LHCN-M2 (cell line): Measurements from ENCODE around the gene USP13. TPM values are rescaled to one million over a fixed set of nuclear protein-coding genes. Genes with fewer than 3 reads are reported as not detected.

ENCODE experiments used
- DNase-seq: peaks from one replicate; pipeline ENCODE4 v3.0.0-alpha.2; 2012; ENCODE audit warnings: low read depth
- total RNA-seq: library from RNA; depleted of rRNA; stranded (reverse); fragments of >200 nt; gene quantifications from 2 replicates; pipeline ENCODE4 v1.2.3, GENCODE V29; 2014

Gene USP13
- total RNA-seq, 1 experiment from 2014 or later, result 16.5 TPM

DNA sequence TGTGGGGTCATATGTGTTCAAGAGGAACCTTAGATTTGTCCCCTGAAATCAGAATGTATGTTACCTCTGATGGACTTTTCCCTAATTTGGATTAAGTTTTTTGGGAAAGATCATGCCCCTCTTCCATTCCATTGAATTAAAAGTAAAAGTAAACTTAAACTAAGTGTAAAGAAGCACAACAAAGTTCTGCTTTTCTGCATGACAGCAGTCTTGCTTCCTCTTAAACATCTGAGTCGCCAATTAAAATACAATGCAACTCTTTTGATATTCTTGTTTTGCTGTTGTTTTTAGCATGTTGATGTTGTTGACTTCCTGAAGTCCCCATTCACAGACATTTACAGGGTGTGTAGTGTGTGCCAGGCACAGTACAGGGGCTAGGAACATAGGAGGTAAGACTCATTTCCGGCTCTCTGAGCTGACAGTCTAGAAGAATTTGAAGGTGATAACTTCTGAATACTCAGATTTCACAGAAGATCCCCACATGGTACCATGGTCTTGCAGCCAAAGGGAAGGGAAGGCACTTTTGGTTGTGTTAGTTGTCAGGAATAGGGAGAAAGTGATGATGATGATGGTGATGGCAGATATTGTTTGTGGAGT, 45.0 kb downstream of the USP13 start:
- no peak for DNase-seq

DNA sequence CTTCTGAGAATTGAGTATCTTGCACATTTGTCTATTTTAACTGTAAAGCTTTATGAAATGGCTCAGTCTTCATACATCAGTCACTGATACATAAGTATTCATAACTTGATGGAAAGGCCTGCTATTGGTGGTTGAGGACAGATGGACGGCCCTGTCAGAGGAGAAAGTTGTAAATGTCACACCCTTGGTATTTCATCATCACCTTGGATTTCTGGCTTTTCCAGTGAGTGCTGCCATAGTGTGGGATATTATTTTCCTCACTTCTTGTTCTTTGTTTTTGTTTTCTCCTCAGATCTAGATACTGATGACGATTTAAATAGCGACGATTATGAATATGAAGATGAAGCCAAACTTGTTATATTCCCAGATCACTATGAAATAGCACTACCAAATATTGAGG, 47.9 kb downstream of the USP13 start:
- no peak for DNase-seq

DNA sequence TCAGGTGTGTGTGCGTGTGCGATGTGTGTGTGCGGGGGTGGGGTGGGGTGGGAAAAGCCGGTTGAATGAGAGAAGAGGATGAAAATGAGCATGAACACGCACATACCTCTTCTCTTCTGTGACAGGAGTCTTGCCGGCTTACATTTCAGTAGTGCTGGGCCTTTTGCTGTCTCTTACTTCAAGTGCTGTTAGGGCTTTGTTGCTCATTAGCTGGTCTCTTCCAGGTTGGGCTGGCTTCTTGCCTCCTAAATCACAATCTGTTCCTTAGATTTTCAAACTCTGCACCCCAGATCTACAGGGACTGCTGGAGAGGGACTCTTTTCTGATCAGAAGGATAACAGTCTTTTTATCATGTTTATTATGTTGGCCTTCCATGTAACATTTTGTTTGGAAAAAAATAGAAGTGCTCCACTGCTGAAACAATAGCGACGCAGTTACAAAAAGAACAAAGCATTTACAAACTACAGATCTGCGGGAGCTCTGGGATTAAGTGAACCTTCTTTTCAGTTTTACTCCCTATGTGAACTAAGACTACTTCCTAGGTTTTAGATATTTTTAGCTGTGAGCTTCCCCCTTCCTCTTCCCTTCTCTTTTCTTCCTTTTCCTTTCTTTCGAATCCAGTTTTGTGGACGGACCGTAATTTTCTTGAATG, 48.5 kb downstream of the USP13 start:
- no peak for DNase-seq

DNA sequence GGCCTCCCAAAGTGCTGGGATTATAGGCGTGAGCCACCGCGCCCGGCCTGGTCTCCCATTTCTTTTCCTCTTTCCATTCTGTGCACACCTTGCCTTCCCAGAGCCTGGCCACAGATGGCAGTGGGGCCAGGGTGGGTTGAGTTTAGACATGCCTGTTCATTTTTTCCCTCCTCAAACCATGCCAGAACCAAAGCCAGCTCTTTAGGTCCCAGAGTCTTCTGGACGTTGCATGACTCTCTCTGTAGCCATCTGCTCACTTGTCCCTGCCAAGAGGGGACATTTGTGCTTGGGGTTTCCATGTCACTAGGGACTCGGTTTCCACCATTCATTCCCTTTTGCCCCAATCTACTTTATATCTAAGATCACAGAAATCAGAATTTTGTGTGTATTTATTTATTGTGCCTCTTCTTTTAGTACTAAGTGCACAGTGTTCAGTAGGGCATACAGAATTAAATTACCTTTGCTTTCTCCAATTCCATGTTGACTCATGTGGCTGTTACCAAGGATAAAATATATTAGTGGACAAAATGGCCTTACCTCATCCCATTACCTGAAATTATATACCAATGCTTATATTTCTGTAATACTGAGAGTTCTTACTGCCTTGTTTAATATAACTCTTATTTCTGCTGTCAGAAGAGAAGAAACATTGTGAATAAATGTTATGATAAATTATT, 49.6 kb downstream of the USP13 start:
- DNase-seq, result no peak

DNA sequence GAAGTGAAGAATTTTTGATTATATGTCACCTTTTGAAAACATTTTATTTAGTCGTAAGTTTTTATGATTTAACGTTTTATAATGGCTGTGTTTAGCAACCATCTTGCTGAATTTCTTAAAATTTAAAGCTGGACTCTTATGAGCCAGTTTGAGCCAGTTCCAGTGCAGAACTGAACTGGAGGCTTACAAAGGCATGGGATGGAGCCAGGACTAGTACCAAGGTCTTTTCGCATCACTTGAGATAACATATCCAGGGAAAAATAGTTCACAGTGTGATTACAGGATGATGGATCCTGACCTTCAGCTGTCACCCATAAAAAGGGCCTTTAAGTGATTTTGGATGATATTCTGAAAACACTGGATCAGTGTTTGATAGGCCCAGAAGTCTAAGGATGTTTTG, 51.0 kb downstream of the USP13 start:
- no peak for DNase-seq

DNA sequence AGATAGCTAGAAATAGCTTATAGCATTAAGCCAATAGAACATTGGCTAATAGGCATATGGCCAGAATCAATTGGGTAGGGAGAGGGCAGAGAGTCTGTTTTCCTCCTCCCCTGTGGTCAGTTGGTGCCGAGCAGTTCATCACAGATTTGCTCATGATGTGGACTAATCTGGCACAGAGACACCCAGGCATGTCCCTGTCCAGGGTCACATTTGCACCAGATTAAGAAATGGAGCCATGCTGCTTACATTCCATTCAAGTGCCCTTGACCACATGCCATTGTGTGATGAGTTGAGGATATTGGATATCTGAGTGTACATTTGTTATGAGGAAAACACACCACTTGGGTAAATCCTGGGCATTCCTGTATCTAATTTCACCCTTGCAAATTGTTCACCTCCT, 53.4 kb downstream of the USP13 start:
- peak; percentile 72 for DNase-seq

DNA sequence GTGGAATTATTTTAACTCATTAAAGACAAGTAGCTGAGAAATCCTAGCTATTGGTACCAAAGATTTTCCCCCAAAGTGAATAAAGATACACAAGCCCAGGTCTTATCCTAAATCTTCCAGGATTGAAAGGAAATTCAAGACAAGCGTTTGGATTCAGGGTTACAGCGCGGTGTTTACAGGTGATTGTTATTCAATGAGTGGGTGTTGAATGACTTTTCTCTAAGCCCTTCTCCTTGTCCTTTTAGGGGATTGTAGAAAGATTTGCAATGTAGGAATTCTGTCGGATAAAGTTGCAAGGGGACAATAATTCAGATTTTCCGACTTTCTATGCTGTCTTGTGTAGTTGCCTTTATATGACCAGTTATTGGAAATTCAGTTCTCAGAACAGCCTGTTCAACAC, 57.2 kb downstream of the USP13 start:
- no peak for DNase-seq

DNA sequence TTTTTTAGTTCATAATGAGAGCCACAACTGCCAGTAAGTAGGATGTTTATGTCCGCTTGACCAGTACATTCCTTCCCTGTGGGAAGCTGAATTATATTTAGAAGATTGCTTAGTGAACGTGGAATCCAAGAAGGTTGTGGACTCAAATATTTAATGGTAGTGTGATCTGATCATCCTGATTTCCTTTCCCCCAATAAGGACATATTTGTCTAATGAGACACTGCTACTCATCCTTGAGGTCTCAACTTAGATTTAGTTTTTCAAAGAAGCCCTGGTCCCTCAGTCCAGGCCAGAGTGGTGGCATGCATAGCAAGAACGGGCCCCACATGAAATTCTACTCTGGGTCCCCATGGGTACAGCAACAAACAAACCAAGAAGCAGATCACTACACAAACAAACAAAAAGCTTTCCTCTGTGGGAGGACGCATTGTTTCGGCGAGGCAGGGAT, 60.8 kb downstream of the USP13 start:
- DNase-seq, result peak; percentile 79

DNA sequence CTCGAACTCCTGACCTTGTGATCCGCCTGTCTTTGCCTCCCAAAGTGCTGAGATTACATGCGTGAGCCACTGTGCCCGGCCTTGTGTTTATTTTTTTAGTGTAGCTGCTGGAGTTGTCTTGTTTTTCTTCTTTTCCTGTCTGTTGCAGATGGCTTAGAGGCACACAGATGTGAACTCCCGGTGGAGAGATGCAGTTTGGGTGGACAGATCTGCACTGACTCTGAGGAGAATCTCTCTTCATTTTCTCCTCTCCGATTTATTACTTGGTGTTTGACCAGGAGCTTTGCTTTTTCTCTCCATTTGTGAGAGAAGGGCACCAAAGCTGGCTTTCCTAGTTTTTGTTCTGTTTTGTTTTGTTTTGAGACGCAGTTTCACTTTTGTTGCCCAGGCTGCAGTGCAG, 62.7 kb downstream of the USP13 start:
- no peak for DNase-seq

DNA sequence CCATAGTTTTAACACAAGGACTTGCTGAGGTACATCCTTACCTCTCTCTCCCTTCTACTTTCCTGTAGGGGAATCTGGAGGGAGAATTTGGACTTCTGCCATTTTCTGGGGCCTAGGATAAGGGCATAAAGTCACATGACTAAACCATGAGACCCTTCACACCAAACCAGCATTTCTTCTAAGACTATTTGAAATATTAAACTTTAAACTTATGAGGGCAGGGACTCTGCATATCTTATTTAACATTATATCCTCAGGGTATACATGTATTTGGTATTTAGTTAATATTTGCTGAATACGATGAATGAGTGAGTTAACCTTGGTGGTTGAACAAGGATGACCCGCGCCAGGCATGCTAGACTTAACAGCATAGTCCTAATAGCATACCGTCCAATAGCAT, 63.4 kb downstream of the USP13 start:
- no peak for DNase-seq

DNA sequence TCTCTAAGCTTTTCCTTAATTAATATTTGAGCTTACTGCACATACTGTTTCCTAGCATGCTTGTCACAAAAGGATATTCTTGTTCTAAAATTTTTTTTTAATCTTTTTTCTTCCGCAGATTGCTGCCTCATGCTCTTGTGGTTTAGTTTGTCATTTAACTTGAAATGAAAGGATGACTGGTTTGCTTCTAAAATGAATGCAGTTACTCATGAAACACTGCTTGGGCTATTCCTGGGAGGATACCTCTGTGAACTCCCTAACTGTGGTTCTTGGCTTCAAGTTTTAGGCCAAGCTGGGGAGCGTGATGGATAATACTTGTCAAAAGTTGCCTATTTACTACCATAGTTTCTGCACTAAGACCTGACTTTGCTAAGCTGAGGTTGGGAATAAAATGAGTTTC, 64.0 kb downstream of the USP13 start:
- peak; percentile 87 for DNase-seq

DNA sequence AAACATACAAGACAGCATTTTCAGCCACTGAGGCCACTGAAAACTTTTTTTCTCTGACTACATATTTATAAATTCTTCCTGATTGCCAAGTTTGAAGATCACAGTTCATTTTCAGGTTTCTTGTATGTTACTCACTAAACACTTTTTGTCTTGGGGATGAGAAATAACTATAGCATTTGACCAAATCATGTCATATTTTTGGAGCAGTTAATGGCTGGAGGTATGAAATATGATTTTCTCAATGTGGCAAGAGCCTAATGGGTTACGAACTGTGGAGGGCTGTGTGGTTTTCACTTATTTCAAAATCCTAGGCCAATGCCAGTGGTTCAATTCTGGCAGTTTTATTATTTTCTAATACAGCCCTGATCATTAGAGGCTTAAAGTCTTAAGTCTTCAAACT, 64.4 kb downstream of the USP13 start:
- no peak for DNase-seq

DNA sequence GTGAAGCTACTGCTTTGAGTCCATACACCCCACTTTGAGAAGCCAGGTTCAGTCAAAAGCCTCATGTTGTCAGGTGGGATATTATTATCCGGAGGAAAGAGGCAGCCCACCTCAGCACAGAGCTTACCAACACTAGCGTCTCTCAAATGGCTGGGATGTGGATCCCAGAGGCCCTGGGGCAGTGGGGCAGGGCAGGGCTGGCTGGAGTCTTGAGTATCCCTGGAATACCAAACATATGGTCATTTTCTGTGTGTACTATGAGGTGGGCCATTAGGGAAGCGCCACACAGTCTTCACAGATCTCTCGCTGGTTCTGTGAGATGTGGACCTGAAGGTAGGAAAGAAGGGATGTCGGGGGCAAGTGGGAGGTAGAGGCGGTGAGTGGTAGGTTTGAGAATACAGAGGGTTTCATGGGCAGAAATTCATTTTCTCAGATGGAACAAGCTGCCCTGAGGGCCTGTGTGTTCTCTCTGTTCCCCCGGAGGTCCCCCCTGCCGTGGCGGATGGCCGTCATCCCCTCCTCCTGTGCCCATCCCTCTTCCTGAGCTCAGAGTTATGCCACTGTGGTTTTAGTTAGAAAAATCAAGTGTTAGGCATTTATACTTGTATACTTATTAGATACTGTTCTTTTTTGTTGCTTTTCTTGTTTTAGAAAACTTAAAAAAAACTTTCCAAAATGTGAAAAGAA, 66.4 kb downstream of the USP13 start:
- no peak for DNase-seq

DNA sequence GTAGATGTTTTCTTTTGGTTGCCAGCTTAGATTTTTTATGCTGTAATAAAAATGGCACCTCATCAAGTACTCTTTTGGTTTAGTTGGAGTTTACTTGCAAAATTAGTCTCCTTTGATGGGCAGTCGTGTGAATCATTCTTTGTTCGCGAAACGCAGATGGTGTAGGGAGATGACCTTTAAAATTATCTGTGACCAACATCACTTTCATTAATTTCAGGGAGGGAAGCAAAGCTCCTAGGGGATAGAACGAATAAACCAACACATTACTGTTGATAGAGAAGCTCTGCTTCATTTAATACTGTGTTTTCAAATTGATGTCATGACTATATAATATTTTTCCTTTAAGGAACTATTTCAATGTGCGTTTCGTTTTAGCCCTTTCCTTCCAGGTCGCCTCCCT, 67.4 kb downstream of the USP13 start:
- DNase-seq, result no peak

DNA sequence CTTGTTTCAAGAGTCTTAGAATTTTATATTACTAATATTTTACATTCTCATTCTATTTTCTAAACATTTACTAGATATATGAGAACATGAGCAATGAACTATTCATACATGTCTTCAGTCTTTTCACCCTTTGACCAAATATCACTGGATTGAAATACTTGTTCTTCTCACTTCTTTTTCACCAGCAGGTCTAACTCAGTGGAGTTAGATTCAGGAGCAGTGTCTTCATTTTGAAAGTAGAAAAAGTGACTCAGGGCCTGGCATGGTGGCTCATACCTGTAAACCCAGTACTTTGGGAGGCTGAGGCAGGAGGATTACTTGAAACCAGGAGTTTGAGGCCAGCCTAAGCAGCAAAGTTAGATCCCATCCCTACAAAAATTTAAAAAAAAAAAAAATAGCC, 70.8 kb downstream of the USP13 start:
- DNase-seq, result no peak

DNA sequence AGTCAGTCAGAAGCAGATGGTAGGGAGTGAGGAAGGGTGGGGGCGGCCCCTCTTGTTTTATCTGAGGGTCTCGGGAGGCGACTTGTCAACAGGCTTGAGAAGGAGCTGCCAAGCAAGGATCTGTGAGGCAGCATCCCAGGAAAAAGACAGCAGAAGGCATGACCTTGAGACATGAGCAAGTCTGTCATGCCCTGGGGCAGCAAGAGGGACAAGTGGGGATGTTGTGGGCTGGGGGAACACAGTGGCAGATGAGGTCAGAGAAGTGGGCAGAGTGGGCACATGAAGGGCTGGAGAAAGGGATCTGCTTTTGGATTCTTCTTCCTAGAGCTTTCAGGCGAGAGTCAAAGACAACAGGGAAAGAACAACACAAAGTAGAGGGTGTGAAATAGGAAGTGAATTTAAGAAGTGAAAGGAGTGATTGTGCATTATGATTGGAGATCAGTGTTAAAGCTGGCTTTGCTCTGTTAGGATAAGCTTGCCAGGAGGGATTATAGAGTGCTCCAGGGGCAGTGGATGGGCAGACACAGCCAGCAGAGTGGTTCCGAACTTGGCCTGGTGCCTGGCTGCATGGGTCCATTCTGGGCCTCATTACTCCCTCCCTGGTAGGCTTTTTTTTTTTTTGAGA, 73.3 kb downstream of the USP13 start:
- no peak for DNase-seq

DNA sequence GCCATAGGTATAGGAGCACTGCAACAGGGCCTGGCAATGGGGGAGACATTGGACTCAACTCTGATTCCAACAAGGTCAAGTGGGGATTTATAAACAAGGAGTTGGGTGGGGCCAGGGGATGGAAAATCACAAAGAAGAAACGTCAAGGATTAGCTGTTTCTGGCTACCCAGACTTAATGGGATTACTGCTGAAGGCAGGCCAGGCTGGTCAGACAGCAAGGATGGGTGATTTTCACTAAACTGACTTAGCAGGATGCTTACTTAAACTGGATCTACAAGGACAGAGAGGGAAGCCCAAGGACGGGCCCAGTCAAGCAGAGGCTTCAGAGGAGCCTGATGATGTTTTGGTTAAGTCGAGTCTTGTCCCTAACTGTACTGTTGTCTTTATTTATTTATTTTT, 76.2 kb downstream of the USP13 start:
- DNase-seq, result no peak

DNA sequence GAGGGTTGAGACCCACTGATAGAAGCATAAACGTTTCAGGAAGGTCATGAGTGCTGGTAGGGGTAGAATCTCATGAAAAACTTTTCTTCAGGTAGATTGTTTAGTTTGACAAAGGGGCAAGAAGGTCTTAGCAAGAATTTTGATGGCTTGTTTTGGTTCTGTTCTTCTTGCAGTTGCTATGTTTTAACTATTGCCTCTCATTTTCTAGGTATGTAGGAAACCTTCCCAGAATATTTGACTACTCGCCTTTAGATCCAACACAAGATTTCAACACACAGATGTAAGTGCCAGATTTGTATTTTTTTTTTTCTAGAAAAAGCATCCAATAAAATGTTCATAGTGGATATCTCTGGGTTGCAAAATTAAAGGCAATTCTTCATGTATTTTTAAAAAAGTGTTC, 77.1 kb downstream of the USP13 start:
- DNase-seq, result no peak

DNA sequence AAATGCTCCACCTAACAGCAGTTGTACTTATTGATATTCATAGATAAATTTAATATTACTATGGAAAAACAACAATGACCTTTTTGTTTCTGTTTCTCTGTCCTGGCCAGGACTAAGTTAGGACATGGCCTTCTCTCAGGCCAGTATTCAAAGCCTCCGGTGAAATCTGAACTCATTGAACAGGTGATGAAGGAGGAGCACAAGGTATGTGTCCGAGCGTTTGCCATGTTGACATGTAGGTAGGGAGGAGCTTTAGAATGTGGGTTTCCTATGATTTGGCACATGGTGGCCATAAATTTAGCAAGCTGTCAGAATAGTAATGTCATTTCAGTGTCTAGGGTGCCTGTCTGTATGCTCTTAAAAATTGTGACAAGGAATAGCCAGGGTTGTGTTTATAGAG, 77.7 kb downstream of the USP13 start:
- DNase-seq, result no peak

DNA sequence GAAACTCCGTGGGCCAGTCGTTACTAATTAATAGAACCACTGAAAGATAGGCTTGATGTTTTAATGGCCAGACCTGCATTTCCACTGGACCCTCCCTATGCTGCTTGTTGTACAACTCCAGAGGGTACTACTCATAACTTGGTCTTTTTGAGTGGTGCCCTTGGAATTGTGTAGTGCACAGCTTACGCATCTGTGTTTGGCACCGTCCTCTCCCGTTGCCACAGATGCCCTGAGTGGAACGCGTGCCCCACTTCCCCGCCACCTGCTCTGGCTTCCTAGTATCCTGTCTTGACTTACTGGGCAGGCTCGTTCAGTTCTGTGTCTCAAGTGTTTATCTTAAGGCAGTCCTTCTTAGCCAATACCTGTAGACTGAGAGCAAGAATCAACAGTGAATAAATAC, 78.7 kb downstream of the USP13 start:
- no peak for DNase-seq

DNA sequence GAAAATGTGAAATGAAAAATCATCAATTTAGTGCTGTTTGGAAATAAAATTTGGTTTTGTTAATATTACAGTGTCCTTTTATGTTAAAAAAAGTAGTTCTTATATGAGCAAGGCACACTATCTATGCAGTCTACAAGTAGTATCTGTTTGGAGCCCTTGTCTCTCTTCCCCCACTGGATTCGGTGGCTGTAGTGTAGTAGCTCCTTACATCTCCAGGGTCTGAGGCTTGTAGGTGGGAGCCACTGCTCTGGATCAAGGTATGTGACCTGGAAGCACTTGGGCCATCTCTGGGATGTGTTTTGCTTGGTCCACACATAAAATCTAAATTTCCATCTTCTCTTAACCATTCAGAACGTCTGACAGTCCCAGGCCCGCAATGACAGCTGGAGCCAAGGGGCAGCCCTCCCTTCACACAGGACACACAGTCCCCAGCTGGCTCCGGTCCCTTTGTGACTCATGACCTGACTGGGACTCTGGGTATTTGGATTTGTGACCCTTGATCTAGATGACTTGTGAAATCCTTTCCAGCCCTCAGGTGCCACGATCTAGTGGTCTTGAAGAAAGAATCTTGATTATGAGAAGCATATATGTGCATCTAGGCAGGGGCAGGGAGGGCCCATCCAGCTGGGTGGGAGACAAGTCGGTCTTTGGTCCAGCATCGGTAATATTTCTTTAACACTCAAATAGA, 80.0 kb downstream of the USP13 start:
- DNase-seq, result peak; percentile 23

DNA sequence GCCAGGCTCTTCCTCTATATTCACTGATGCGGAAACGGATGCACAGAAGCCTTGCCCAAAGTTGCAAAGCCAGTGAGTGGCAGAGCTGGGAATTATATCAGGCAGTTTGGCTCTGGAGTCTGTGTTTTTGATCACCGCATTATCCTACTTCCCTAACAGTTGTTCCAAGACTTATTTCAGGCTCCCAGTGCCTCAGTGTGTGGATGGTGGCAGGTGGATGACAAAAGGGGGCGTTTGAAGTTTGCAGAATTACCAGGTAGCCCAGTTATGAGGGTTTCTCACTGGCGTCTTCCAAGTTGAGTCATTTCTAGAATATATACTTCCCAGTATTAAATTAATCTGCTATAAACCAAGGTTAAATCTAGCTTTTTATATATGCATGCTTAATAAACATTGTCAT, 81.0 kb downstream of the USP13 start:
- no peak for DNase-seq
